IPS DF 6.9 (cell line): ENCODE measurements around the gene RELCH.
A peak's percentile ranks its signal among the peaks of the same experiment; 100 is the strongest.

Source experiments
- DNase-seq: peaks from one replicate; pipeline ENCODE4 v3.0.0-alpha.2; 2013; ENCODE audit warnings: low read depth, low spot score
- H3K27ac ChIP-seq: one replicate; pipeline ENCODE4 v1.5.1; 2013; ENCODE audit warnings: low read length, control low read depth
- H3K27me3 ChIP-seq: 2 replicates; pipeline ENCODE4 v1.6.1; 2013; ENCODE audit warnings: mild to moderate bottlenecking, low read length; ENCODE audit not compliant: control insufficient read depth, insufficient read depth
- H3K36me3 ChIP-seq: 2 replicates; pipeline ENCODE4 v1.6.1; 2013; ENCODE audit warnings: low read length; ENCODE audit not compliant: control insufficient read depth, insufficient read depth
- H3K4me1 ChIP-seq: 2 replicates; pipeline ENCODE4 v1.6.1; 2013; ENCODE audit warnings: low read length; ENCODE audit not compliant: control insufficient read depth, insufficient read depth
- H3K4me3 ChIP-seq: 2 replicates; pipeline ENCODE4 v1.5.1; 2013; ENCODE audit warnings: mild to moderate bottlenecking, low read length
- H3K9me3 ChIP-seq: 2 replicates; pipeline ENCODE4 v1.6.1; 2013; ENCODE audit warnings: low read length, inconsistent platforms; ENCODE audit not compliant: control insufficient read depth, insufficient read depth
- WGBS: extraction: QIAGEN DNeasy Blood & Tissue Kit; methylation state at CpG from one replicate; pipeline ENCODE4 v1.1.7; 2013; ENCODE audit warnings: mixed read lengths, missing lambda C conversion rate; ENCODE audit not compliant: insufficient read length, insufficient coverage; 5-methylcytosine and 5-hydroxymethylcytosine counted together

Gene RELCH, protein sequence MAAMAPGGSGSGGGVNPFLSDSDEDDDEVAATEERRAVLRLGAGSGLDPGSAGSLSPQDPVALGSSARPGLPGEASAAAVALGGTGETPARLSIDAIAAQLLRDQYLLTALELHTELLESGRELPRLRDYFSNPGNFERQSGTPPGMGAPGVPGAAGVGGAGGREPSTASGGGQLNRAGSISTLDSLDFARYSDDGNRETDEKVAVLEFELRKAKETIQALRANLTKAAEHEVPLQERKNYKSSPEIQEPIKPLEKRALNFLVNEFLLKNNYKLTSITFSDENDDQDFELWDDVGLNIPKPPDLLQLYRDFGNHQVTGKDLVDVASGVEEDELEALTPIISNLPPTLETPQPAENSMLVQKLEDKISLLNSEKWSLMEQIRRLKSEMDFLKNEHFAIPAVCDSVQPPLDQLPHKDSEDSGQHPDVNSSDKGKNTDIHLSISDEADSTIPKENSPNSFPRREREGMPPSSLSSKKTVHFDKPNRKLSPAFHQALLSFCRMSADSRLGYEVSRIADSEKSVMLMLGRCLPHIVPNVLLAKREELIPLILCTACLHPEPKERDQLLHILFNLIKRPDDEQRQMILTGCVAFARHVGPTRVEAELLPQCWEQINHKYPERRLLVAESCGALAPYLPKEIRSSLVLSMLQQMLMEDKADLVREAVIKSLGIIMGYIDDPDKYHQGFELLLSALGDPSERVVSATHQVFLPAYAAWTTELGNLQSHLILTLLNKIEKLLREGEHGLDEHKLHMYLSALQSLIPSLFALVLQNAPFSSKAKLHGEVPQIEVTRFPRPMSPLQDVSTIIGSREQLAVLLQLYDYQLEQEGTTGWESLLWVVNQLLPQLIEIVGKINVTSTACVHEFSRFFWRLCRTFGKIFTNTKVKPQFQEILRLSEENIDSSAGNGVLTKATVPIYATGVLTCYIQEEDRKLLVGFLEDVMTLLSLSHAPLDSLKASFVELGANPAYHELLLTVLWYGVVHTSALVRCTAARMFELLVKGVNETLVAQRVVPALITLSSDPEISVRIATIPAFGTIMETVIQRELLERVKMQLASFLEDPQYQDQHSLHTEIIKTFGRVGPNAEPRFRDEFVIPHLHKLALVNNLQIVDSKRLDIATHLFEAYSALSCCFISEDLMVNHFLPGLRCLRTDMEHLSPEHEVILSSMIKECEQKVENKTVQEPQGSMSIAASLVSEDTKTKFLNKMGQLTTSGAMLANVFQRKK

DNA sequence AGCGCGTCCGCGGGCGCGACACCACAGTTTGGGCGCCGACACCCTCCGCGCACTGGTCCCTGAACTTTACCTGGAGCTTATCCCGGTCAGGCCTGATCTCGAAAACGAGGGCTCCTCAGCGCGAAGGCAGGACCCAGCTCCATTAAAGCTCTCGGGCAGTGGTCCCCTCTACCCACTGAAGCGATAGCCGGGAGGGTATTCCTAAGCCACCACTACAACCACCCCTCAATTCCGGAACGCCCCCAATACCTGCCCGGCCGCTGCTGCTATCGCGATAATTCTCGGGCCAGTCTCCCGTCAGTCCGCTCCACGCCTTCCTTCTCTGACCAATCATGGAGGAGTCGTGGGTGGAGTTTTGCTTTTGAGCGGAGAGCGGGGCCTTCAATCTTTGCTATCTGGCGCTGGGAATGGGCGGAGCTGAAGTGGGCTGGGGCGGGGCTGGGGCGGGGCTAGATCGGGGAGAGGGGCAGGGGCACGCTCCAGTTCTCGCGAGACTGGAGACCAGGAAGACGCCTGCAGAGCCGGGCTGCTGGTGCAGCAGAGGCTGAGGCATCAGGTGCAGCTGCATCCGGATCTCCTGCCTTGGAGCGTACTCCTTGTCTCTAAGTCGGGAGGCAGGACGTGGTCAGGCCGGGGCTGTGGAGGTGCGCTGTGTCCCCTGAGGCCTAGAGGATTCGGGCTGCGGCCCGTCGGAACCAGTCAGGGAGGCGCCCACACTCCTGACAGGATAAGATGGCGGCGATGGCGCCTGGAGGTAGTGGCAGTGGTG is at the start of gene RELCH, which contains the start of gene PIGN:
Gene RELCH (plus strand): TSS at position 482 of the 769 bp plus-strand sequence. CDS start 251 bp downstream, at position 733.
Gene PIGN (minus strand): TSS at position 283 of the 769 bp plus-strand sequence. CDS start 25,703 bp downstream, outside the sequence.
- H3K9me3 ChIP-seq = no peaks in the 10 kb centered on the region
- no CpG with 5 or more reads among the region's 55 CpGs for WGBS
- peak within 1 kb of the TSS; percentile 84 for H3K4me3 ChIP-seq
- H3K4me1 ChIP-seq = no peaks in the 10 kb centered on the region
- no peaks in the 10 kb centered on the region for H3K36me3 ChIP-seq
- no peak within 1 kb of the TSS for H3K27ac ChIP-seq
- peak; percentile 98 for DNase-seq
- no peaks in the 10 kb centered on the region for H3K27me3 ChIP-seq

DNA sequence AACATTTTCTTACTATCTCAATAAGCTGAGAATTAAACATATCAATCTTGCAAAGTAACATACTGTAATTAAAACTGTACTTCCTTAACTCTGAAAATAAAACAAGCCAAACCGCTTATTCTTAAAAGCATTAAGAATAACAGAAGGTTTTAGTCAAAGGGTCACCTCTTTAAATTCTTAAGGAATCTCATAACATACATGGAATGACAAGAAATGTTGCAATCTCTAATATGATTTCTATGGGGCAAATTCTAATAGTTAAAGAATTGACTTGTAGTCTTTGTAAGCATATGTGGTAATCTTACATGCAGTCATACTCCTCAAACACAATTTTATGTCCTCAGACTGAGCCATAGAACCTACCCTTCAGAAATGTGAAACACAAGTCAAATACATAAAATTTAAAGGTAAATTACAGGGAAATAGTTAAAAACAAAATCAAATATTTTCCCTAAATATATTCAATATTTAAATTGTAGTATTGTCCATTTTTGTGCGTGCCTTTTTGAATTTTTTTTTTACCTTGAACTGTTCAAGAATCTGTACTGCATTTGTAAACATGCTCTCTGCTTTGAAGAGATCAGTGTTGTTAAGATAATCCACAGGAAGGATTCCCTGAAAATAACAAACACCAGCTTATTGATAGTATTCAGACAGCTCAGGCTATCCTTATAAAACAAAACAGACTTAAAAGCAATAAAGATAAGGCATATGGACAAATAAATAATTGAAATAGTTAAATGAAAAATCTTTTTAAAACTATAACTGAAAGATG is 48.4 kb upstream of the RELCH start:
- DNase-seq = no peak
- H3K27ac ChIP-seq = no peak overlapping the region
- H3K4me1 ChIP-seq = no peaks in the 10 kb centered on the region
- WGBS = no CpG with 5 or more reads among the region's 2 CpGs
- H3K4me3 ChIP-seq = no peak overlapping the region
- H3K36me3 ChIP-seq = no peaks in the 10 kb centered on the region
- no peaks in the 10 kb centered on the region for H3K9me3 ChIP-seq
- no peaks in the 10 kb centered on the region for H3K27me3 ChIP-seq

DNA sequence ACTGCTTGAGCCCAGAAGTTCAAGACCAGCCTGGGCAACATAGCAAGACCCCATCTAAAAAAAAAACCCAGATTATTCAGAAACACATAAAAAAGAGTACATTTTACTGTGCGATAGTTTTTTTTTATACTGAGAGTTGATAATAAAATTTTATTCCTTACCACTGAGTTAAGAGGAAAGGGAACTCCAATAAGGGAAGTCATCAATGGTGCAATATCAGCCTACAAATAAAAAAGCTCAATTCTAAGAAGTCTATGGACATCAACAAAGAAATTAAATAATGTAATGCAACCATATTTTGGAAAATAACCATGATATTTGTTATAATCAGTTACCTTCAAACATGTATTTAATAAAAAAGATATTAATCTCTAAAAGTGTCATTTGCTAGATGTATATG is 46.8 kb upstream of the RELCH start:
- H3K27me3 ChIP-seq = no peaks in the 10 kb centered on the region
- DNase-seq = no peak
- no peaks in the 10 kb centered on the region for H3K9me3 ChIP-seq
- H3K4me3 ChIP-seq = no peak overlapping the region
- no CpG with 5 or more reads among the region's 1 CpG for WGBS
- H3K27ac ChIP-seq = no peak overlapping the region
- H3K36me3 ChIP-seq = no peaks in the 10 kb centered on the region
- H3K4me1 ChIP-seq = no peaks in the 10 kb centered on the region

DNA sequence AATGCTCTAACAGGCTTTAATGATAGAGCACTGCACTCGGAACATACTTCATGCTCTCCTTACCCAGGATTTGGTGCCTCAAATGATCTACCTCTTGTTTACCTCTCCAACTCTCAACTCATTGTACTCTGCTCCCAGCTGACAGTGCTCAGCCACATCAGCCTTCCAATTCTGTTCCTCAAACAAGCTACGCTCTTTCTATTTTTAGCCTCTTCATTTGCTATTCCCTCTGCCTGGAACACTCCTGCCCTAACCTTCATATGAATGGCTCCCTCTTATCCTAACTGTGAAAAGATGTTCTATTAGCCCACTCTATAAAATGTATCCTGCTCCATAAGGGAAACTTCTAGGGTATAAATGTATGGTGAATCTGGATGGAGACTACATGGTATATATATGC is 42.7 kb upstream of the RELCH start:
- Histone ChIP-seq H3K4me3 (no peak overlapping the region), H3K27ac (no peak overlapping the region), H3K4me1 (no peaks in the 10 kb centered on the region), H3K27me3 (no peaks in the 10 kb centered on the region), H3K9me3 (no peaks in the 10 kb centered on the region), H3K36me3 (no peaks in the 10 kb centered on the region)
- DNase-seq = no peak
- no CpG with 5 or more reads among the region's 2 CpGs for WGBS

DNA sequence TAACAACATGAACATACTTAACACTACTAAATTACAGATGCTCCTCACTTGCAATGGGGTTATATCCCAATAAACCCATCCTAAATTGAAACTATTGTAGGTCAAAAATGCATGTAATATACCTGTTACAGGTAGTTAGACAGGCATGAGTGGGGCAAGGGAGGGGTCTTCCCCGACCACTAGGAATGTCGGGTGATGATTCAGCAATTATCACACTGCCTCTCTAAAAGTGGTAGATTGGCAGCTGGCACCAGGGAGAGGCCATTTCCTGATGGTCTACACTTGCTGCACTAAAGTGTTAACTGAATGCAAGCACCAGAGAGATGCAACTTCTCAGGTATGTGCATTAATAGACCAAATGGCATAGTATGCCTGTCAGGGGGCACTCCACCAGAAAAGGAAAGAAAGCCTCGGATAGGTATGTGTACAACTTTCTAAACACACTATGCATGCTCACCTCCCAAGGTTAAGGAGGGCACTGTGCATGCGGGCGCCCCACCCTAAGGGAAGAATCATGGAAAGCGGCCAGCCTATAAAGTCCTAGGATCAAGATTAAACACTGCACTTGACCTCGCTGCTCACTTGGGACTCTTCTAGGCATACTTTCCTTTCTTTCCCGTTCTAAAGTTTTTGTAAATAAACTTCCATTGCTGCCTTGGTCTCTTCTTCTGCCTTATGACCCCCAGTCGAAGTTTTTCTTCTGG is 35.8 kb upstream of the RELCH start:
- no peak for DNase-seq
- Histone ChIP-seq H3K36me3 (no peaks in the 10 kb centered on the region), H3K4me3 (no peak overlapping the region), H3K27me3 (no peaks in the 10 kb centered on the region), H3K9me3 (no peaks in the 10 kb centered on the region), H3K4me1 (no peaks in the 10 kb centered on the region), H3K27ac (no peak overlapping the region)
- no CpG with 5 or more reads among the region's 9 CpGs for WGBS

DNA sequence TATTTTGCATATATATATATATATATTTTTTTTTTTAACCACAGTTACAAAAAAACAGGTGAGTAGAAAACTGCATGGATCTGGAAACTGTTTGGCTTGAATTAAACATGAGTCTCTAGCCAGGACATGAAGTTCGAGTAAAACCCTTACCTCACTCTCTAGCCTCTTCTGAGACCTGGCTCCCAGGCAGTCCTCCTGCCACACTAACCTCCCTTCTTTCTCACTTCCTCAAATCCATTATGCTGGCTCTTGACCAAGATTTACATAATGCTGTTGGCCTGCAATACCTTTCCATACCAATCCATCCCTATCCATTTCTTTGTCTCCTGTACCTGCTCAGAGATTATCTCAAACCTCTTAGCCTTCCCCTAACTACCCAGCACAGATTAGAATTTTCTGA is 34.2 kb upstream of the RELCH start:
- DNase-seq = no peak
- Histone ChIP-seq H3K4me3 (no peak overlapping the region), H3K36me3 (no peaks in the 10 kb centered on the region), H3K4me1 (no peaks in the 10 kb centered on the region), H3K27me3 (no peaks in the 10 kb centered on the region), H3K9me3 (no peaks in the 10 kb centered on the region), H3K27ac (no peak overlapping the region)
- WGBS = no CpG with 5 or more reads among the region's 1 CpG

DNA sequence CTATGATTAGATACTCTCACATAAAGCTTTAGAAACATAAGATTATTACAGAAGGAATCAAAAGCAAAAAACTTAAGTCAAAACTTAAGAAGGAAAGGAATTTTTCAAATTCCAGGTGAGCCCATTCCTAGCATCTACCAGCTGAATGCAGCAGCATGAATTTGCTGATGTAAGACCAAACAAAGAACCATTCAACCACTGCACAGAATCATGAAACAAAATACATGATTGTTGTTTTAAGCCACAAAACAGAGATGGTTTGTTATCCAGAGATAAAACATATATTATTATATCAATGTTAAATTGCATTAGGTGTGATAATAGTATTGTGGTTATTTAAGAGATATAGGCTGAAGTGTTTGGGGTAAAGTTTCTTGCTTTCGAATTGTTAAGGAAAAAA is 29.2 kb upstream of the RELCH start:
- Histone ChIP-seq H3K27ac (no peak overlapping the region), H3K36me3 (no peaks in the 10 kb centered on the region)

DNA sequence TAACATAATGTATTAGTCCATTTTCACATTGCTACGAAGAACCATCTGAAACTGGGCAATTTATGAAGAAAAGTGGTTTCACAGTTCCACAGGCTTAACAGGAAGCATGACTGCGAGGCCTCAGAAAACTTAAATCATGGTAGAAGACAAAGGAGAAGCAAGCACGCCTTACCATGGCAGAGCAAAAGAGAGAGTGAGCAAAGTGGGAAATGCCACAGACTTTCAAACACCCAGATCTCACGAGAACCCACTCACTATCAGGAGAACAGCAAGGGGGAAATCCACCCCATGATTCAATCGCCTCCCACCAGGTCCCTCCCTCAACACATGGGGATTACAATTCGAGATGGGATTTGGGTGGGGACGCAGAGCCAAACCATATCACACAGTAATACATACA is 22.7 kb upstream of the RELCH start:
- Histone ChIP-seq H3K4me1 (no peaks in the 10 kb centered on the region; the same call in 1 of the 2 replicates), H3K27ac (no peak overlapping the region), H3K9me3 (no peaks in the 10 kb centered on the region), H3K4me3 (no peak overlapping the region), H3K36me3 (no peaks in the 10 kb centered on the region), H3K27me3 (no peaks in the 10 kb centered on the region)
- DNase-seq = no peak
- no CpG with 5 or more reads among the region's 7 CpGs for WGBS

More for the DNA sequence above, 29.2 kb upstream of the RELCH start:
- no peaks in the 10 kb centered on the region for H3K9me3 ChIP-seq
- no peak for DNase-seq
- WGBS = 100% methylated on average over 1 of the region's 1 CpG
- H3K27me3 ChIP-seq = no peaks in the 10 kb centered on the region
- H3K4me3 ChIP-seq = no peak overlapping the region
- H3K4me1 ChIP-seq = no peaks in the 10 kb centered on the region
